ENCODE measurements around the gene EEF1B2. TPM values are rescaled to one million over a fixed set of nuclear protein-coding genes. Genes with fewer than 3 reads are reported as not detected.
"Not testable (repeated sequence)": the region's sequence is repeated elsewhere in the genome, so short reads cannot be mapped to it uniquely, and the experiment has no call there.

EEF1B2 gene
- 100 to 1,000 TPM; 706 to 976 (median 734) TPM for polyA plus RNA-seq (ENCODE audit: insufficient read depth in 1 of 5, insufficient read length in 5 of 5, low replicate concordance in 1 of 5)
- long read RNA-seq, donor 1, transcript EEF1B2-203 (6 exons, 1,098 nt) = major isoform, 652 of 884 reads
- long read RNA-seq, donor 1, transcript EEF1B2-201 (7 exons, 844 nt) = minor isoform, 27 of 884 reads
- long read RNA-seq, donor 1, transcript EEF1B2-209 (2 exons, 1,025 nt) = minor isoform, 7 of 884 reads
- long read RNA-seq, donor 1, transcript EEF1B2-211 (2 exons, 587 nt) = minor isoform, 22 of 884 reads
- long read RNA-seq, donor 1, partial matches to known transcripts = 164 of 884 reads
- long read RNA-seq, donor 1, other reads (novel, unspliced or antisense) = 6 of 884 reads
- long read RNA-seq, donor 2, transcript EEF1B2-203 (6 exons, 1,098 nt) = major isoform, 356 of 414 reads
- long read RNA-seq, donor 2, transcript EEF1B2-201 (7 exons, 844 nt) = minor isoform, 14 of 414 reads
- long read RNA-seq, donor 2, partial matches to known transcripts = 33 of 414 reads
- long read RNA-seq, donor 2, other reads (novel, unspliced or antisense) = 6 of 414 reads
- long read RNA-seq, donor 3, transcript EEF1B2-211 (2 exons, 587 nt) = minor isoform, 16 of 653 reads
- long read RNA-seq, donor 3, transcript EEF1B2-209 (2 exons, 1,025 nt) = minor isoform, 7 of 653 reads
- long read RNA-seq, donor 3, transcript EEF1B2-201 (7 exons, 844 nt) = minor isoform, 24 of 653 reads
- long read RNA-seq, donor 3, transcript EEF1B2-203 (6 exons, 1,098 nt) = major isoform, 477 of 653 reads
- long read RNA-seq, donor 3, partial matches to known transcripts = 115 of 653 reads
- long read RNA-seq, donor 3, other reads (novel, unspliced or antisense) = 10 of 653 reads
- long read RNA-seq, donor 4, transcript EEF1B2-211 (2 exons, 587 nt) = minor isoform, 9 of 442 reads
- long read RNA-seq, donor 4, transcript EEF1B2-201 (7 exons, 844 nt) = minor isoform, 13 of 442 reads
- long read RNA-seq, donor 4, transcript EEF1B2-203 (6 exons, 1,098 nt) = major isoform, 317 of 442 reads
- long read RNA-seq, donor 4, partial matches to known transcripts = 96 of 442 reads
- long read RNA-seq, donor 4, other reads (novel, unspliced or antisense) = 0 of 442 reads
- long read RNA-seq, donor 5, transcript EEF1B2-203 (6 exons, 1,098 nt) = major isoform, 714 of 953 reads
- long read RNA-seq, donor 5, transcript EEF1B2-201 (7 exons, 844 nt) = minor isoform, 34 of 953 reads
- long read RNA-seq, donor 5, transcript EEF1B2-209 (2 exons, 1,025 nt) = minor isoform, 12 of 953 reads
- long read RNA-seq, donor 5, transcript EEF1B2-211 (2 exons, 587 nt) = minor isoform, 24 of 953 reads
- long read RNA-seq, donor 5, partial matches to known transcripts = 150 of 953 reads
- long read RNA-seq, donor 5, other reads (novel, unspliced or antisense) = 9 of 953 reads
- long read RNA-seq, donor 6, transcript EEF1B2-209 (2 exons, 1,025 nt) = minor isoform, 9 of 837 reads
- long read RNA-seq, donor 6, transcript EEF1B2-211 (2 exons, 587 nt) = minor isoform, 19 of 837 reads
- long read RNA-seq, donor 6, transcript EEF1B2-201 (7 exons, 844 nt) = minor isoform, 24 of 837 reads
- long read RNA-seq, donor 6, transcript EEF1B2-203 (6 exons, 1,098 nt) = major isoform, 655 of 837 reads
- long read RNA-seq, donor 6, partial matches to known transcripts = 96 of 837 reads
- long read RNA-seq, donor 6, other reads (novel, unspliced or antisense) = 25 of 837 reads
- long read RNA-seq, donor 7, transcript EEF1B2-203 (6 exons, 1,098 nt) = major isoform, 201 of 260 reads
- long read RNA-seq, donor 7, transcript EEF1B2-201 (7 exons, 844 nt) = minor isoform, 12 of 260 reads
- long read RNA-seq, donor 7, partial matches to known transcripts = 38 of 260 reads
- long read RNA-seq, donor 7, other reads (novel, unspliced or antisense) = 0 of 260 reads
- long read RNA-seq, donor 8, transcript EEF1B2-211 (2 exons, 587 nt) = minor isoform, 7 of 277 reads
- long read RNA-seq, donor 8, transcript EEF1B2-203 (6 exons, 1,098 nt) = major isoform, 209 of 277 reads
- long read RNA-seq, donor 8, transcript EEF1B2-201 (7 exons, 844 nt) = minor isoform, 8 of 277 reads
- long read RNA-seq, donor 8, partial matches to known transcripts = 49 of 277 reads
- long read RNA-seq, donor 8, other reads (novel, unspliced or antisense) = 0 of 277 reads

DNA sequence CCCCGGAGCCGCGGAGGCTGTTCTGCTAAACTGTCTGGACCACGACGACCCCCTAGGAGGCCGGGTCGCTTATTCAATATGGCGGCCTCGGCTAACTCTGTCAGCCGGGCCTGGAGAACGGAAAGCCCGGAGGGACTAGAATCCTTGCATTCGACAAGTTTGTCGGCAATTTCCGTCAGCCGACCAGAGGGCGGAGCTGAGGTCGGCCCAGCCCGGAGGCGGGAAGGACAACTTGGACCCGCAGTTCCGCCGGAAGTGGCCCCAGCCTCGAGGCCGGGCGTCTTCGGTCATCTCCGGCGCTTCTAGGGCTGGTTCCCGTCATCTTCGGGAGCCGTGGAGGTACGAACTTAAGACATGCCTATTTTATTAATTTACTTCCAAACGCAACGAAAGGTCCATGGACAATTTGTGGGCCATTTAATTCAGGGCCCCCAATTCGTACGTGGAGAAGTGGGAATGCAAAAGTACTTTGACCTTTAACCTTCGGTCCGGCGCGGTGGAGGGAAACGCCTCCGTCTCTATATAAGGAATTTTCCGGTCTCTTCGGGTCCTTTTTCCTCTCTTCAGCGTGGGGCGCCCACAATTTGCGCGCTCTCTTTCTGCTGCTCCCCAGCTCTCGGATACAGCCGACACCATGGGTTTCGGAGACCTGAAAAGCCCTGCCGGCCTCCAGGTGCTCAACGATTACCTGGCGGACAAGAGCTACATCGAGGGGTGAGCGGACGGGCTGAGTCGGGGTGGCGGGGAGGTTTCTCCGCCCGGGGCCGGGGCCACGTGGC, at the start of gene EEF1B2, which contains the start of gene NDUFS1:
Gene EEF1B2, plus strand, starts transcription at position 550 of the 779 bp plus-strand sequence. Its CDS starts 85 bp downstream, at position 635.
Gene NDUFS1, minus strand, starts transcription at position 99 of the 779 bp plus-strand sequence. CDS start 5,766 bp downstream, outside the sequence.
- DNase-seq = peak; percentile 98

DNA sequence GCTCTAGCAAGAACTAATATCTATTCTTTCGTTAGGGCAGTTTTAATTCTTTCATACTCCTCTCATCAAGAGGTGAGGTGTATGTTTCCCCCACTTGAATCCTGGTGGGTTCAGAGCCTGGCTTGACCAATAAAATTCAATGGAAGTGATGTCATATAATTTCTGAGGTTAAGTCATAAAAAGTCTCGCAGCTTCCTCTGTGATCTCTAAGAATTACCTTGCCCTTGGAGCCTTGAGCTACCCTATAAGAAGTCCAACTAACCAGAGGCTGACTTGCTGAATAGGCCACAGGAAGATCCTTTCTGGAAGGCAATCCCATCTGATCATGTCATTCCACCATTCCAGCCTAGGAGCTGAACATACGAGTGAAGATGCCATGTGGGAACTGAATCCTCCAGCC, 47.6 kb upstream of the EEF1B2 start:
- no peak for DNase-seq

DNA sequence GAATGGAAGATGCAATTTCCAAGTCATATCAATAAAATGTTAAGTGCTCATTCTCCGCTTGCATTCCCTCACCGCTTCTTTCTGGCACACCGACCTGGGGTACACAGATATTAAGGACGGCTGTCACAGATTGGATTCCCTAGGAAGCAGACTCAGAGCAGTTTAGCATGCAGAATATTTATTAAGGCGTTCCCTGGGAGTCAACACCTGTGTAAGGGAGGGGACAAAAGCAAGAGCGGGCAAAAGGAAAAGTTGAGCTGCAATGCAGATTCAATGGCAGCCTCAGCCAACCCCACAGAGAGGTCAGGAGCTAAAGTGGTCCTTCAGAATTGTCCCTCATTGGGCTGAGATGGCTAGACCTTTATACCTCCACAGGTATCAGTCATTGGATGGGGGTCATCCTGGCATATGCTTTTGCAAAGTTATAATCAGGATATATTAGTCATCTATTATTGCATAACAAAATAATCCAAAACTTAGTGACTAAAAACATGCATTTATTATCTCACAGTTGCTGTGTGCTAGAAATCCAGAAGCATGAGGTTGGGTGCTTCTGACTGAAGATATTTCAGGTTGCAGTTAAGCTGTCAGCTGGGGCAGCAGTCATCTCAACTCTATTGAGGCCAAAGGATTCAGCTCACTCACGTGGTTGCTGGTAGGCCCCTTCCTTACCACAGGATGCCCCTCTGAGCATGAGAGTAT, 46.7 kb upstream of the EEF1B2 start:
- no peak for DNase-seq

DNA sequence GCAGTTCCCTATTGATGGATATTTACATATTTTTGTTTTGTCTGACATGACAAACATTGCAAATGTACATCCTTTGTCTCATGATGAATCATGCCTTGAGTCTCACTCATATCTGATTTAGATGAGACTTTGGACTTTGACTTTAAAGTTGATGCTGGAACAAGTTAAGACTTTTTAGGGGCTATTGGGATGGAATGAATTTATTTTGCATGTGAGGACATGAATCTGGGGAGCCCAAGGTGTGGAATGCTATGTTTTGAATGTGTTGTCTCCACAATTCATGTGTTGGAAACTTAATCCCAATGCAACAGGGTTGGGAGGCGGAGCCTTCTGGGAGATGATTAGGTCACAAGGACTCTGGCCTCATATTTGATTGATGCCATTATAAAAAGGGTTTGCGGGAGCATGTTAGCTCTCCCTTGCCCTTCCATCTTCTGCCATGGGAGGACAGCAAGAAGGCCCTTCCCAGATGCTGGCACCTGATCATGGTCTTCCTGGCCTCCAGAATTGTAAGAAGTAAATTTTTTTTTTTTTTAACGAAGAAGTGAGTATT, 44.6 kb upstream of the EEF1B2 start:
- no peak for DNase-seq

DNA sequence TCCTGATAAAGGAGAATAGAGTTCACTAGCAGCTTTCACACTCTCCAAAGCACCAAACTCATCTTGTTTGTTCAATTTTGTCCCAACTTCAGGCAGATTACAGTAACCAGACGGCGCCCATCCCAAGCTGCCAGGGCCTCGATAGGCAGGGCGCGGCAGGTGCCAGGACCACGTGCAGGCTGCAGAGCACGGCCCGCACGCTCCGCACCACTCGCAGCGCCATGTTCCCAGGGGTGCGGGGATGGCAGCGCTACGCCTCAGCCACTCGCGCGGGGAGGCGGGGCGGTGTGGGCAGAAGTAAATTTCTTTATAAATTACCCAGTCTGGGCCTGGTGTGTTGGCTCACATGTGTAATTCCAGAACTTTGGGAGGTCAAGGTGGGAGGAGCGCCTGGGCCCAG, 43.4 kb upstream of the EEF1B2 start:
- DNase-seq = no peak

DNA sequence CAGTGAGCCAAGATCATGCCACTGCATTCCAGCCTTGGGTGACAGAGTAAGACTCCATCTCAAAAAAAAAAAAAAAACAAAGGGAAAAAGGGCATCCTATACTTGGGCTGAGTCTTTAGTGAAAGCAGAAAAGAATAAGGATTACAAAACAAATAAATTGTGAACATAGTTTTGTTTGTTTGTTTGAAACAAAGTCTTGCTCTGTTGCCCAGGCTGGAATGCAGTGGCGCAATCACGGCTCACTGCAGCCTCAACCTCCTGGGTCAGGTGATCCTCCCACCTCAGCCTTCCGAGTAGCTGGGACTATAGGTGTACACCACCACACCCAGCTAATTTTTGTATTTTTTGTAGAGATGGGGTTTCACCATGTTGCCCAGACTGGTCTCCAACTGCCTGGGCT, 37.1 kb upstream of the EEF1B2 start:
- DNase-seq = not testable (repeated sequence)

DNA sequence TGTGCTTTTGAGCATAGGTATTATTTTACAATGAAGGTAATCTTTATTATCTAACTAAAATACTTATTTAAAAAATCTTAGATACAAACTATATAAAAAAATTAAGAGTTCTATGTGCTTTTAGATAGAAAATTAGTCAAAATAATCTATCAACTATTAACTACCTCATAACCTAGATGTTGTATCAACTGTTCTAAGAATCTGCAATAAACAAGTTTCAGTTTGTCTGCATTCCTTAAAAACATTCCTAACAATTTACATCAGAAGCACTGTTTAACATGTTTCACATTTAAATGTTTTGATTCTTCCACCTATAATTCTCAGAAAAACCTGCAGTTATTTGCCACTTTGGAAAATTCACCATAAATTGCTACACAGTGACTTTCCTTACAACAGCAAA, 33.8 kb upstream of the EEF1B2 start:
- DNase-seq = no peak

DNA sequence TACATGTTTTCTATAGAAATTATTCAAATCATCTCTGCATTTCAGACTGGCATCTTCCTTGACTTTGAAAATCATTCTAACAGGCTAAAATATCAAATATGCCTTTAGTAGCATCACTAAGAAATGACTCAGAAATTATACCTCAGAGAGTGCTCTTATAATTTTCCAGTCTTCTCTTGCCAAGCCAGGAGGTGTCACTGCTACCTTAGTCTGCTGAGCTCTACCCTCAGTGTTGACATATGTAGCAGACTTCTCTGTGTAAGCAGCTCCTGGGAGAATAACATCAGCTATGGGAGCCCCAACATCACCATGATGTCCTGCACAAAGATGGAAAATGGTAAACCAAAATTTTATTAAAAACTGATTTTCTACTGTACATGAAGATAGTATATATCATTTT, 32.0 kb upstream of the EEF1B2 start:
- DNase-seq = no peak

DNA sequence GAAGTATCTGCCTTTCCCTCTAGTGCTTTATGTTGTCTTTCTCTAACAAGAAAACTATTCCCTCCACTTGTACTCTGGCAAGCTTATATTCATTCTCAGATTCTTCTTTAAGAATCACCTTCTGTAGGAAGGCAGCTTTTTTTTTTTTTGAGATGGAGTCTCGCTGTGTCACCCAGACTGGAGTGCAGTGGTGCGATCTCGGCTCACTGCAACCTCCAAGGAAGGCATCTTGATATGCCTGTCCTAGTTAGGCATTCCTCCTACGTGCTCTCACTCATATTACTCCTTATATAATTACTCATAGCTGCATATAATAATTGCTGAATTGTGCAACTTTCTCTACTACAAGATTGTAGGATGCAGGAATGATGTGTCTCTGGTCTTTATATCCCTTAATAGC, 16.2 kb upstream of the EEF1B2 start:
- DNase-seq = no peak

DNA sequence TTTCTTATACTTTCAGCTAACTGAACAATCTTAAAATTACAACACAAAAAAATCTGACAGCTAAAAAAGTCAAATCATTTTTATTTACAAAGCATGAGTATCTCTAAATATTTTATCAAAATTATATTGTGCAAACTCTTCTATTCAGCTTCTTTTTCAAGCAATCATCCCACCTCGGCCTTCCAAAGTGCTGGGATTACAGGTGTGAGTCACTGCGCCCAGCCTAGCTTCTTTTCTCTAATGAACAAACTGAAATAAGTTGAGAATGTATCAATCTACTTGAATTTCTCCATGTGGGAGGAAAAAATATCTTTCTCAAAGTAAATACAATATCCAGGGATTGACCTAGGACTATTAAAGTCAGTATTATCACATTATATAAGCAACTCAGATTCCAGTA, 15.3 kb upstream of the EEF1B2 start:
- no peak for DNase-seq

DNA sequence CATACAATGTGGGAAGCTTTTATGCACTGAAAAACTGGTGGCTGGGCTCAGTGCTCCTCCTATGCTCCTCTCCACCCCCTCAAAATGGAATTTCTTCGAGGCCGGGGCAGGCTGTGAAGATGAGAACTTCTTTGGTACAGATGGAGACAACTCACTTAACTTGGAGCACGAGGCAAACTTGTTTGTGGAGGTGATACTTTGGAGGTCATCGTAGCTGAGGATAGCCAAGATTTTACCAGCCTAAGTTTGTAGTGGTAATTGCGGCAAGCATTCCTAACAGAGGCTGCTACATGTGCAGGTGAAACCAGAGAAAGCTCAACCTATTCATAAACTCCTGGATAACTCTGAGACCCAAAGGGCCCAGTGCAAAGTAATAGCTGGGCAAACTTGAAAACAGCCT, 14.0 kb upstream of the EEF1B2 start:
- no peak for DNase-seq

DNA sequence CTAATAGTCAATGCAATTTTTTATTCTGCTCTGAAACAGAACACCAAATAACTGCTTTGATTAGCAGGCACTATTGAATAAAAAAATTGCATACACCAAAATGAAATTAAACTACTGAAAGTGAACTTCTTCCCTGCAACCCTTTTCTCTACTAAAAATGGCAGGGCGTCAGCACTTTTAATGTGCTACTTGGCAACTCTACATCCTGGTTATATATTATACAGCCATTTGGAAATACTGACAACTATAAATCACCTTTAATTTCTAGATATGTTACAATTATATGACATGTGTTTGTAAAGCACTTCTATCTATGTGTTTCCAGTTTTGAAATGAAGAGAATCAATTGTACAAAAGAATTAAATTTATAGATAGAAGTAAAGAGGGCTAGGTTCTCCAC, 10.4 kb upstream of the EEF1B2 start:
- DNase-seq = no peak

DNA sequence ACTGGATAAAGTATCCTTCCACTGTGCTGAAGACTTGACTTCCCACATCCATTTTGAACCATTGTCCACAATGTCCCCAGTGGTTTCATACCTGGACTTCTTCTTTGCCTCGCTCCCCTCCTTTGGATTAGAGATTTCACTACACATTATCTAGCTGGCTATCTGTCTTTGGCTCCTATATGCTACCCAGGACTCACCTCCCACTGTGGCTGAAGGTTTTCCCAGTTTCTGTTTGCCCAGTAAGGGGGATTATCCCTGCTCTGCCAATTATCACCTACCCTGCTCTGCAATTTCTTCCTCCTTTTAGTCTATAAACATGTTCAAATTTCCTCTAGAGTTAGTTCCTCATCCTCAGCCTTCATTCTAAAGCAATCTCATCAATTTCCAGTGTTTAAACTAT, 9.5 kb upstream of the EEF1B2 start:
- no peak for DNase-seq

DNA sequence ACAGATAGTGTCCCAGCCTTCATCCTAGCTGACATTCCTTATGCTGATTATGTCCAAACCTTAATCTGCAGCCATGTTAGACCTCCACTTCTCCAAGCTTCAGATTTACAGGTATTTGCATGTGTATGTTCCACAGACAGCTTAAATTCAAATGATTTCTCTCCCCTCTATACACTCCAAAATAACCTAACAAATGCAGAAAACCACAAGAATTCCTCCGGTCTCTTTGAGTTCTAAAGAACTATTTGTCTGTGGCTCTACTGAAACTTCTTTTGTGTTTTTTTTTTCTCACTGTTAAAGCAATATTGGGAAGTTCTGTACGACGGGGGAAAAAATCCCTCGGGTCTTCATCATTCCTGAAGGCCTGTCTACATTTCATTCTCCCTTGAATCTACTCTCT, 9.1 kb upstream of the EEF1B2 start:
- no peak for DNase-seq

DNA sequence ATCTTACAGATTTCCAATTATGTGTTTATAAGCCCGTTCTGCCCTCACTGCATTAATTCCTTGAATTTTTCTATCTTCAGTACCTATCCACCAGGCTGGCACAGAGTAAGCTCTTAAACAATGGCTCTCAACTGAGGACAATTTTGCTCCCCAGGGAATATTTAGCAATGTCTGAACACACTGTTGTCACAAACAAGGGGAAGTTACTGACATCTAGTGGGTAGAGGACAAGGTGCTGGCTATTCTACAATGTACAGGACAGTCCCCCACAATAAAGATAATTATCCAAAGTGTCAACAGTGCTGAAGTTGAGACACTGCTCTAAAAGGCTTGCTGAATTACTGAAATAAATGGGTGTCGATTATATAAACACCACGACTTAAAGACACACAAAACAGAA, 5.5 kb upstream of the EEF1B2 start:
- DNase-seq = no peak

DNA sequence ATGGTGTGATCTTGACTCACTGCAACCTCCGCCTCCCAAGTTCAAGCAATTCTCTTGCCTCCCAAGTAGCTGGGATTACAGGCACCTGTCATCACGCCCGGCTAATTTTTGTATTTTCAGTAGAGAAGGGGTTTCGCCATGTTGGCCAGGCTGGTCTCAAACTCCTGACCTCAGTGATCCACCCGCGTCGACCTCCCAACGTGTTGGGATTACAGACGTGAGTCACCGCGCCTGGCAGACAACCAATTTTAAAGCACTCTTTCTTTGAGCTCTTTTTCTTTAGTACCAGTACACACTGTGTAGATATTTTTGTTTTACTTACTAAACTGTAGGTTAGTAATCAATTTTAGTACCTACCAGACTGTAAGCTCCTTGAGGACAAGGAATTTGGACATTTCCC, 2.7 kb upstream of the EEF1B2 start:
- not testable (repeated sequence) for DNase-seq

DNA sequence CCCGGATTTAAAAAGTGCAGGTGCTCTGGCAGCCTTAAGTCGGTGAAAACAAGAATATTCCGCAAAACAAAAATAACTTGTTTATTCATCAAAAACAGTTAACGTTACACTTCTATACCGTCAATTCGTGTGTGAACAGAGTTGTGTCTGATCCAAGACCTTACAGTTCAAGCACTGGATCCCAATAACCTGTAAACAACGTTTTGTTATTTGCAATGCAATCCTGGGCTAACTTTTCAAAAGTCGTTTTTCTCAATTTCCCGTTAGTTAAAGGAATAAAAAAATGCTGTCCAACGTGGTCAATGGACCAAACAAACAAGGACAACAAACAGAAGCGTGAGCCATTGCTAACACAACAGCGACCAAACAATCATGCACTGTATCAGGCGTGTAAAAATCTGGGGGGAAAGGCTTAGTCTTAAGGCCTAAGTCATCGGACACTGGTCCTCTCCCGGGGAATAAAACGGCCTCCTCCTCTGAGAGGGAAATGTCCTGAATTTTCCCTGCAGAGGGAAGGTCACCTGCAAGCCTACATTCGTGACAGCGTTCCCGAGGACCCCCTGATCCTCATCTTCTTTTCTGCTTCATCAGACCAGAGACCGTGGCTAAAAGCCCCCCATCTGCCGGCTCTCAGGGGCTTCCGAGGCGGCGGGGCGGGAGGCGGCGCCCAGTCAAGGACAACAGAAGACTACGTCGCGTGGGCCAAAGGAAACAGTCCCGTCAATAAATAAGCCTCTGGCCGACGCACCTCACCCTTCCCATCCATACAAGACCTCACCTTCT, 941 bp upstream of the EEF1B2 start:
- peak in 1 of 2 donors; percentile 2 for DNase-seq

Data from right lung (tissue), 10 donors.